Measurements from ENCODE around the gene USP19. TPM values are rescaled to one million over a fixed set of nuclear protein-coding genes. Genes with fewer than 3 reads are reported as not detected.

USP19 gene
- total RNA-seq, 1 experiment from 2014 or later, result 64.4 TPM

DNA sequence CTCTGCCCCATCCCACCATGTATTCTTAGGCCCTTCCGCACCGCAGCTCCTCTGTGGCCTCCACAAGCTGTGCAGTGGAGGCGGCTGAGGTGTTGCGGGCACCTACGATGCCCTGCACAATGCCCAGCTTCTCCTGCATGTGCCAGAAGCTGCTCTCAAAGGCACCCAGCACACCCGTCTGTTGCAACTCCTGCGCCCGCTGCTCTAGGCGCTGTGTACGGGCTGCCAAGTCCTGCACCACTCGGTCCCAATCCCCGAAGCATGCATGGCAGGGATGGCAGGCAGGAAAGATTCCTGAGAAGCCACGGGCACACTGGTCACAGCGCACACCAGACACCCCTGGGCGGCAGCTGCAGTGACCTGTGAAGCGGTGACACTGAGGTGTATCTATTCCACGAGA, 3.1 kb upstream of the USP19 start:
- no peaks in the 10 kb centered on the region for H3K27me3 ChIP-seq (ENCODE audit: control insufficient read depth, insufficient read depth, low read length)
- H3K4me3 ChIP-seq (ENCODE audit: insufficient read depth, low read depth, low read length), result no peak overlapping the region
- H3K36me3 ChIP-seq (replicated peaks; ENCODE audit: control insufficient read depth, insufficient read depth, low read length), result peaks cover 12% of the 10 kb centered on the region
- no peak for DNase-seq

- no peaks in the 10 kb centered on the region for H3K27me3 ChIP-seq (ENCODE audit: control insufficient read depth, insufficient read depth, low read length)
- H3K36me3 ChIP-seq (replicated peaks; ENCODE audit: control insufficient read depth, insufficient read depth, low read length), result peaks cover 13% of the 10 kb centered on the region
- DNase-seq, result no peak
- no peak overlapping the region for H3K4me3 ChIP-seq (ENCODE audit: insufficient read depth, low read depth, low read length)
Measured at GRCh38 chr3:49122886-49123545, 2.4 kb upstream of the USP19 start.

- DNase-seq, result no peak
- no peaks in the 10 kb centered on the region for H3K27me3 ChIP-seq (ENCODE audit: control insufficient read depth, insufficient read depth, low read length)
- H3K36me3 ChIP-seq (replicated peaks; ENCODE audit: control insufficient read depth, insufficient read depth, low read length), result peaks cover 19% of the 10 kb centered on the region
- H3K4me3 ChIP-seq (ENCODE audit: insufficient read depth, low read depth, low read length), result no peak overlapping the region
Measured at GRCh38 chr3:49122451-49122850, 1.8 kb upstream of the USP19 start.

DNA sequence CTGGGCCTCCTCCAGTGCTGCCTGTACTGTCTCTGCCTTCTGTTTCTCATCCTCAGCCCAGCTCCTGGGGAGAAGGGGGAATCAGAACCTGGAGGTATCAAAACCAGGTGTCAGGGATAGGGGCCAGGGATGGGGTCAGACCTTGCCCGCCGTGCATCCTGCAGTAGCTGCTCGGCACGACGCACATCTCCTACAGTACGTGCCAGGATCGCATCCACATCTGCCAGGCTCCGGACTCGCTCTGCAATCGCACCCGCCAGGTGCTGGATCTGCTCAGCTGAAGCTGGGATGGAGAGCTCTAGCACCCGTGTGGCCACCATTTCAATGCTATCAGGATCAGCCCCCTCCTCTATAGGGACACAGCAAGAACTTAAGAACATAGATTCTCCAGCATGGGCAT, 1.4 kb upstream of the USP19 start:
- Histone ChIP-seq H3K4me3 (ENCODE audit: insufficient read depth, low read depth, low read length) (no peak overlapping the region), H3K36me3 (replicated peaks; ENCODE audit: control insufficient read depth, insufficient read depth, low read length) (peaks cover 23% of the 10 kb centered on the region), H3K27me3 (ENCODE audit: control insufficient read depth, insufficient read depth, low read length) (no peaks in the 10 kb centered on the region)
- no peak for DNase-seq

- Histone ChIP-seq H3K4me3 (ENCODE audit: insufficient read depth, low read depth, low read length) (peak overlapping the region; percentile 99), H3K27me3 (ENCODE audit: control insufficient read depth, insufficient read depth, low read length) (no peaks in the 10 kb centered on the region), H3K36me3 (replicated peaks; ENCODE audit: control insufficient read depth, insufficient read depth, low read length) (peaks cover 30% of the 10 kb centered on the region)
- DNase-seq, result no peak
Measured at GRCh38 chr3:49121132-49121736, 611 bp upstream of the USP19 start.

- peaks cover 39% of the 10 kb centered on the region for H3K36me3 ChIP-seq (replicated peaks; ENCODE audit: control insufficient read depth, insufficient read depth, low read length)
- no peak for DNase-seq
- no peaks in the 10 kb centered on the region for H3K27me3 ChIP-seq (ENCODE audit: control insufficient read depth, insufficient read depth, low read length)
- peak overlapping the region; percentile 99 for H3K4me3 ChIP-seq (ENCODE audit: insufficient read depth, low read depth, low read length)
Measured at GRCh38 chr3:49120096-49120437, 556 bp downstream of the USP19 start.

DNA sequence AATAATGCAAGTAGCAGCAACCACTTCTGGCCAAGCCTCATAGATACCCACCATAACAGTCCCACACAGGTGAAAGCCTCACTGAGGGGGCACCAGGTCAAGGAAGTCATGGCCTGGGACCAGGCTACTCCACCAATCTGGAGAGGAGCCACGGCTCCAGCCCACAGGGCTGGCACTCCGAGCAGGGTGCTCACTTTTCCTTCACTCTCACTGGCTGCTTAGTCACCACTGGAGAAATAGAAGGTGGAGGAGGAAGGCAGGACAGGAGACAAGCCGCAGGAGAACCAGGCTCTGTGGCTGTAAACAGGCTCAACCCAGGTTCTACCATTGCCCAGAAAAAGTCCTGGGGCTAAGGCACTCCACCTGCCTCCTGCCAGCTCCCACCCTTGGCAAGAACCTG, 1.2 kb downstream of the USP19 start:
- H3K36me3 ChIP-seq (replicated peaks; ENCODE audit: control insufficient read depth, insufficient read depth, low read length), result peaks cover 43% of the 10 kb centered on the region
- DNase-seq, result no peak

DNA sequence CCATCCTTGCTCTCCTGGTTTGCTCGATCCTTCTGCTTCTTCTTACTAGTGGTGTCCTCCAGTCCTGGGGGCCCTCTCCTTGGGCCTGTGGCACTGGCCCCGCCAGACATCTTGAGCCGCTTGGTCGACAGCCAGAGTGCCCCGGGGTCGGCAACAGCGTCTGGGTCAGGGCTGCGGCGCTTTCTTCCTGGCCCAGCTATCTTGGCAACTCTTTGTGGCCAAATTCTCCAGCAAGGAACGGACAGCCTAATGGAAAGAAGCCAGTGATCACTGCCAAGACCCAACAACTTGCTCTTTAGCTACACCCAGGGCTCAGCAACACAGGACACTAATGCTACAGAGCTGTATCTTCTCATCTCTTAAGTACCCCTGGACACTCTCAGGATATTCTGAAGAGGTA, 1.6 kb downstream of the USP19 start:
- H3K27me3 ChIP-seq (ENCODE audit: control insufficient read depth, insufficient read depth, low read length), result no peaks in the 10 kb centered on the region
- peaks cover 46% of the 10 kb centered on the region for H3K36me3 ChIP-seq (replicated peaks; ENCODE audit: control insufficient read depth, insufficient read depth, low read length)
- H3K4me3 ChIP-seq (ENCODE audit: insufficient read depth, low read depth, low read length), result no peak overlapping the region
- no peak for DNase-seq

More for the DNA sequence above, 1.2 kb downstream of the USP19 start:
- Histone ChIP-seq H3K4me3 (ENCODE audit: insufficient read depth, low read depth, low read length) (0 out of 2 replicates have a peak overlapping the region, but pooled peaks have one; percentile 99), H3K27me3 (ENCODE audit: control insufficient read depth, insufficient read depth, low read length) (no peaks in the 10 kb centered on the region)

DNA sequence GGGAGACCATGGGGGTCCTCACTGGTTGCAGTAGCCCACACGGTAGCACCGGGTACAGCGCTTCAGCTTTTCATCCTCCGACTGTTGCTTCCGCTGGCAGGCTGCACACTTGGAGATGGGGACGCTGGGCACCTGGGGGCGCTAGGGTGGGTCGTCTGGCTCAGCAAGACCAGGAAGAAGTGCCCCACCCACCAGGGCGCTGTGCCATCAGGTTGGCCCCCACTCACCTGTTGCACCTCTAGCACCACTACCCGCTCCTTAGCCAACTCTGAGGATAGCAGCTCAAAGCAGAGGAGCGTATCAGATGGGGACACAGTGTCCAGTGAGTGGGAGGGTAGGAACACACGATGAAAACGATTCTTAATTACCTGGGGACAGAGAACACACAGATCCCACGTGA, 8.4 kb downstream of the USP19 start:
- Histone ChIP-seq H3K36me3 (replicated peaks; ENCODE audit: control insufficient read depth, insufficient read depth, low read length) (peaks cover 71% of the 10 kb centered on the region), H3K4me3 (ENCODE audit: insufficient read depth, low read depth, low read length) (no peak overlapping the region), H3K27me3 (ENCODE audit: control insufficient read depth, insufficient read depth, low read length) (no peaks in the 10 kb centered on the region)
- DNase-seq, result no peak

GRCh38 chr3:49111347-49111746, 9.3 kb downstream of the USP19 start:
- H3K27me3 ChIP-seq (ENCODE audit: control insufficient read depth, insufficient read depth, low read length), result no peaks in the 10 kb centered on the region
- DNase-seq, result no peak
- H3K4me3 ChIP-seq (ENCODE audit: insufficient read depth, low read depth, low read length), result no peak overlapping the region
- H3K36me3 ChIP-seq (replicated peaks; ENCODE audit: control insufficient read depth, insufficient read depth, low read length), result peaks cover 64% of the 10 kb centered on the region

DNA sequence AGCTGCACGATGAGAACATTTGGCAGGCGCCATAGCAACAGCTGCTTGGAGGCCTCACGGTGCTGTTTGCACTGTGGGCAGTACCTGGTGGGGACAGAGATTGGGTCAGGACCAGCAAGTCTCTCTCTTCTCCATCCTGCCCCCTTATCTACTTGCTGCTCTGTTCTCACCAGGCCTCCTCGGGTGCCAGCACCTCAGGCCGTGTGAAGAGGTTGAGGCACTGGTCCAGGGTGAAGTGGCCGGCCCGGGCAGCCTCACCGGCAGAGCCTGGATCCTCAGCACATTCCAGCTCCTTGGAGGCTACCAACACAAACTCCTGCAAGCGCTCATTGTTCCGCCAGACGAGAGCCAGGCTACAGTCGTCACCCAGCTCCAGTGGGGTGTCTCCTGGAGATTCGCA, 9.8 kb downstream of the USP19 start:
- Histone ChIP-seq H3K36me3 (replicated peaks; ENCODE audit: control insufficient read depth, insufficient read depth, low read length) (peaks cover 59% of the 10 kb centered on the region), H3K27me3 (ENCODE audit: control insufficient read depth, insufficient read depth, low read length) (no peaks in the 10 kb centered on the region), H3K4me3 (ENCODE audit: insufficient read depth, low read depth, low read length) (no peak overlapping the region)
- DNase-seq, result no peak

DNA sequence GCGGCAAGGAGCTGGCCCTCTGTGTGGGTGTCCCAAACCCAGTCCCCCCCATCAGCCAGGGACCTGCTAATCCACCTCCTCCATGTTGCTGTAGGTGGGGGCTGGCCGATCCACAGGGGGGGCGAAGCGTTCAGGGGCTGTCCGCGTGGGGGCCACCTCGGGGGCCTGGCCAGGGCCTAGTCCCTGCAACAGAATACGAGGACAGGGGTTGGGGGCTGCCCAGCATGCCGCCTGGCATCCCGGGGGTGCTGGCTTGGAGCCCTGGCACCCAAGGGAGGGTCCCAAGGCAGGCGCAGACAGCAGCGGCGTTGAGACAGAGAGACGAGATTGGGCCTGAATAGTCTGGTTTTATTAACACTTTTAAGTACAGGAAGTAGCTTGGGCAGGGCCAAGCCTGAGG, 12.3 kb downstream of the USP19 start:
- no peak for DNase-seq
- H3K4me3 ChIP-seq (ENCODE audit: insufficient read depth, low read depth, low read length), result no peak overlapping the region
- no peaks in the 10 kb centered on the region for H3K27me3 ChIP-seq (ENCODE audit: control insufficient read depth, insufficient read depth, low read length)
- peaks cover 40% of the 10 kb centered on the region for H3K36me3 ChIP-seq (replicated peaks; ENCODE audit: control insufficient read depth, insufficient read depth, low read length)

GRCh38 chr3:49104427-49105291, 16.0 kb downstream of the USP19 start, which contains the start of gene QARS1:
QARS1 (minus strand) TSS chr3:49104757; CDS start chr3:49104733, 24 bp downstream.
- DNase-seq, result peak; percentile 99
- Histone ChIP-seq H3K36me3 (replicated peaks; ENCODE audit: control insufficient read depth, insufficient read depth, low read length) (peaks cover 39% of the 10 kb centered on the region), H3K4me3 (ENCODE audit: insufficient read depth, low read depth, low read length) (peak within 1 kb of the TSS; percentile 84), H3K27me3 (ENCODE audit: control insufficient read depth, insufficient read depth, low read length) (no peaks in the 10 kb centered on the region)

GRCh38 chr3:49104052-49104426, 16.6 kb downstream of the USP19 start:
- peaks cover 38% of the 10 kb centered on the region for H3K36me3 ChIP-seq (replicated peaks; ENCODE audit: control insufficient read depth, insufficient read depth, low read length)

More at GRCh38 chr3:49104052-49104426, 16.6 kb downstream of the USP19 start:
- Histone ChIP-seq H3K27me3 (ENCODE audit: control insufficient read depth, insufficient read depth, low read length) (no peaks in the 10 kb centered on the region), H3K4me3 (ENCODE audit: insufficient read depth, low read depth, low read length) (peak overlapping the region; percentile 84)
- peak; percentile 35 for DNase-seq
